HK-2 (cell line): ENCODE results near the gene ATP2B2.
"Not testable (repeated sequence)": the region's sequence is repeated elsewhere in the genome, so short reads cannot be mapped to it uniquely, and the experiment has no call there.

Experiments used
- DNase-seq: peaks from one replicate; pipeline ENCODE4 v3.0.0-alpha.2; 2018; ENCODE audit not compliant: unreplicated experiment

ATP2B2 gene

GRCh38 chr3:10505050-10505790, at the start of gene ATP2B2:
Gene ATP2B2 (minus strand): TSS chr3:10505586. CDS start chr3:10449543, 56,043 bp downstream.
- DNase-seq, result no peak

- DNase-seq, result no peak
Observed at GRCh38 chr3:10554746-10555145, 49.4 kb upstream of the ATP2B2 start.

GRCh38 chr3:10554236-10554611, 48.8 kb upstream of the ATP2B2 start:
- no peak for DNase-seq

GRCh38 chr3:10553591-10554235, 48.3 kb upstream of the ATP2B2 start:
- DNase-seq, result no peak

GRCh38 chr3:10552631-10552943, 47.2 kb upstream of the ATP2B2 start:
- no peak for DNase-seq

GRCh38 chr3:10551821-10552630, 46.6 kb upstream of the ATP2B2 start:
- DNase-seq, result peak; percentile 39

GRCh38 chr3:10551139-10551538, 45.8 kb upstream of the ATP2B2 start:
- no peak for DNase-seq

- no peak for DNase-seq
Observed at GRCh38 chr3:10550705-10551104, 45.3 kb upstream of the ATP2B2 start.

GRCh38 chr3:10549617-10550230, 44.3 kb upstream of the ATP2B2 start:
- no peak for DNase-seq

GRCh38 chr3:10548992-10549391, 43.6 kb upstream of the ATP2B2 start:
- no peak for DNase-seq

GRCh38 chr3:10547841-10548783, 42.7 kb upstream of the ATP2B2 start:
- DNase-seq, result no peak

- DNase-seq, result no peak
Observed at GRCh38 chr3:10547413-10547812, 42.0 kb upstream of the ATP2B2 start.

- DNase-seq, result no peak
Observed at GRCh38 chr3:10546820-10547263, 41.5 kb upstream of the ATP2B2 start.

GRCh38 chr3:10546181-10546624, 40.8 kb upstream of the ATP2B2 start:
- DNase-seq, result no peak

- DNase-seq, result no peak
Observed at GRCh38 chr3:10542518-10542917, 37.1 kb upstream of the ATP2B2 start.

- DNase-seq, result not testable (repeated sequence)
Observed at GRCh38 chr3:10540347-10540746, 35.0 kb upstream of the ATP2B2 start.

GRCh38 chr3:10534066-10534465, 28.7 kb upstream of the ATP2B2 start:
- no peak for DNase-seq

GRCh38 chr3:10533737-10534023, 28.3 kb upstream of the ATP2B2 start:
- no peak for DNase-seq

GRCh38 chr3:10532939-10533736, 27.8 kb upstream of the ATP2B2 start:
- DNase-seq, result no peak

GRCh38 chr3:10531031-10531430, 25.6 kb upstream of the ATP2B2 start:
- DNase-seq, result no peak
